HUES48 (cell line): ENCODE results near the gene PLD6.
A peak's percentile ranks its signal among the peaks of the same experiment; 100 is the strongest.
"Not testable (repeated sequence)": the region's sequence is repeated elsewhere in the genome, so short reads cannot be mapped to it uniquely, and the experiment has no call there.

Experiments used
- H3K27ac ChIP-seq: one replicate; pipeline ENCODE4 v1.7.0; 2013; ENCODE audit warnings: low read depth, low read length, inconsistent platforms
- H3K27me3 ChIP-seq: 2 replicates; pipeline ENCODE4 v1.6.1; 2013; ENCODE audit warnings: mild to moderate bottlenecking, low read length; ENCODE audit not compliant: control insufficient read depth, insufficient read depth
- H3K36me3 ChIP-seq: 2 replicates; pipeline ENCODE4 v1.6.1; 2013; ENCODE audit warnings: low read length; ENCODE audit not compliant: control insufficient read depth, insufficient read depth
- H3K4me1 ChIP-seq: 2 replicates; pipeline ENCODE4 v1.6.1; 2013; ENCODE audit warnings: mild to moderate bottlenecking, low read length; ENCODE audit not compliant: control insufficient read depth, insufficient read depth
- H3K4me3 ChIP-seq: 2 replicates; pipeline ENCODE4 v1.5.1; 2013; ENCODE audit warnings: mild to moderate bottlenecking, low read depth, low read length
- H3K9ac ChIP-seq: 2 replicates; pipeline ENCODE4 v1.6.1; 2013; ENCODE audit warnings: mild to moderate bottlenecking, low read depth, low read length, moderate library complexity
- H3K9me3 ChIP-seq: 2 replicates; pipeline ENCODE4 v1.6.1; 2013; ENCODE audit warnings: low read length; ENCODE audit not compliant: control insufficient read depth, insufficient read depth

The PLD6 gene

GRCh38 chr17:17196776-17197175 is 9.4 kb downstream of the PLD6 start:
- H3K4me3 ChIP-seq: no peak overlapping the region
- H3K27me3 ChIP-seq: no peaks in the 10 kb centered on the region
- H3K36me3 ChIP-seq: no peaks in the 10 kb centered on the region
- H3K4me1 ChIP-seq: peaks cover 4% of the 10 kb centered on the region
- H3K9ac ChIP-seq: no peak overlapping the region
- no peaks in the 10 kb centered on the region for H3K9me3 ChIP-seq
- H3K27ac ChIP-seq: no peak overlapping the region

GRCh38 chr17:17195466-17195865 is 10.7 kb downstream of the PLD6 start:
- H3K4me1 ChIP-seq, H3K36me3 ChIP-seq, H3K27me3 ChIP-seq, H3K4me3 ChIP-seq, H3K9ac ChIP-seq, H3K27ac ChIP-seq, H3K9me3 ChIP-seq: not testable (repeated sequence)

- no peak overlapping the region for H3K4me3 ChIP-seq
- no peak overlapping the region for H3K27ac ChIP-seq
- H3K27me3 ChIP-seq: no peaks in the 10 kb centered on the region
- H3K36me3 ChIP-seq: peaks cover 6% of the 10 kb centered on the region; the same call in 1 of the 2 replicates
- H3K4me1 ChIP-seq: peaks cover 5% of the 10 kb centered on the region
- no peak overlapping the region for H3K9ac ChIP-seq
- H3K9me3 ChIP-seq: no peaks in the 10 kb centered on the region
Measured at GRCh38 chr17:17191961-17192381, 14.2 kb downstream of the PLD6 start.

GRCh38 chr17:17191346-17191792 is 14.8 kb downstream of the PLD6 start:
- Histone ChIP-seq H3K9me3 (no peaks in the 10 kb centered on the region), H3K36me3 (peaks cover 6% of the 10 kb centered on the region; the same call in 1 of the 2 replicates), H3K9ac (no peak overlapping the region), H3K4me1 (peaks cover 5% of the 10 kb centered on the region), H3K27me3 (no peaks in the 10 kb centered on the region), H3K4me3 (no peak overlapping the region), H3K27ac (peak overlapping the region; percentile 16)

- H3K27me3 ChIP-seq: no peaks in the 10 kb centered on the region
- H3K4me1 ChIP-seq: peaks cover 5% of the 10 kb centered on the region
- no peak overlapping the region for H3K27ac ChIP-seq
- no peaks in the 10 kb centered on the region for H3K9me3 ChIP-seq
- H3K4me3 ChIP-seq: no peak overlapping the region
- peaks cover 6% of the 10 kb centered on the region; the same call in 1 of the 2 replicates for H3K36me3 ChIP-seq
- H3K9ac ChIP-seq: no peak overlapping the region
Measured at GRCh38 chr17:17190188-17190587, 15.9 kb downstream of the PLD6 start.

GRCh38 chr17:17189559-17189958 is 16.6 kb downstream of the PLD6 start:
- Histone ChIP-seq H3K4me3 (no peak overlapping the region), H3K27me3 (no peaks in the 10 kb centered on the region), H3K9ac (no peak overlapping the region), H3K27ac (peak overlapping the region; percentile 4), H3K36me3 (peaks cover 6% of the 10 kb centered on the region; the same call in 1 of the 2 replicates), H3K9me3 (no peaks in the 10 kb centered on the region), H3K4me1 (peaks cover 5% of the 10 kb centered on the region)

- Histone ChIP-seq H3K27me3 (no peaks in the 10 kb centered on the region), H3K9ac (no peak overlapping the region), H3K4me1 (peaks cover 5% of the 10 kb centered on the region), H3K9me3 (no peaks in the 10 kb centered on the region), H3K27ac (no peak overlapping the region), H3K4me3 (no peak overlapping the region), H3K36me3 (peaks cover 15% of the 10 kb centered on the region)
Measured at GRCh38 chr17:17188586-17188985, 17.5 kb downstream of the PLD6 start.

GRCh38 chr17:17186551-17187505 is 19.3 kb downstream of the PLD6 start:
- no peak overlapping the region for H3K9ac ChIP-seq

GRCh38 chr17:17186051-17186450 is 20.1 kb downstream of the PLD6 start:
- Histone ChIP-seq H3K27me3 (no peaks in the 10 kb centered on the region), H3K36me3 (peaks cover 34% of the 10 kb centered on the region), H3K27ac (no peak overlapping the region), H3K4me1 (no peaks in the 10 kb centered on the region), H3K9me3 (no peaks in the 10 kb centered on the region), H3K4me3 (no peak overlapping the region), H3K9ac (no peak overlapping the region)

More at GRCh38 chr17:17186551-17187505, 19.3 kb downstream of the PLD6 start:
- Histone ChIP-seq H3K4me3 (no peak overlapping the region), H3K4me1 (peaks cover 2% of the 10 kb centered on the region), H3K9me3 (no peaks in the 10 kb centered on the region), H3K27ac (no peak overlapping the region), H3K36me3 (peaks cover 28% of the 10 kb centered on the region), H3K27me3 (no peaks in the 10 kb centered on the region)

- not testable (repeated sequence) for H3K27me3 ChIP-seq, H3K27ac ChIP-seq, H3K4me3 ChIP-seq, H3K4me1 ChIP-seq, H3K9ac ChIP-seq, H3K9me3 ChIP-seq
- H3K36me3 ChIP-seq: peaks cover 43% of the 10 kb centered on the region
Measured at GRCh38 chr17:17184985-17185757, 21.0 kb downstream of the PLD6 start.

- no peaks in the 10 kb centered on the region for H3K9me3 ChIP-seq
- H3K4me1 ChIP-seq: no peaks in the 10 kb centered on the region
- H3K9ac ChIP-seq: no peak overlapping the region
- H3K27ac ChIP-seq: no peak overlapping the region
- H3K4me3 ChIP-seq: no peak overlapping the region
- H3K27me3 ChIP-seq: no peaks in the 10 kb centered on the region
- peaks cover 48% of the 10 kb centered on the region for H3K36me3 ChIP-seq
Measured at GRCh38 chr17:17183744-17184143, 22.4 kb downstream of the PLD6 start.
